HG02973 (cell line): ENCODE data around the gene PARPBP.
"Not testable (repeated sequence)": the region's sequence is repeated elsewhere in the genome, so short reads cannot be mapped to it uniquely, and the experiment has no call there.

Experiments
- ATAC-seq: cut with Tn5 transposase; IDR thresholded peaks from one replicate; pipeline ENCODE4 v1.9.1; 2021; ENCODE audit warnings: moderate library complexity; ENCODE audit not compliant: unreplicated experiment

PARPBP gene, protein sequence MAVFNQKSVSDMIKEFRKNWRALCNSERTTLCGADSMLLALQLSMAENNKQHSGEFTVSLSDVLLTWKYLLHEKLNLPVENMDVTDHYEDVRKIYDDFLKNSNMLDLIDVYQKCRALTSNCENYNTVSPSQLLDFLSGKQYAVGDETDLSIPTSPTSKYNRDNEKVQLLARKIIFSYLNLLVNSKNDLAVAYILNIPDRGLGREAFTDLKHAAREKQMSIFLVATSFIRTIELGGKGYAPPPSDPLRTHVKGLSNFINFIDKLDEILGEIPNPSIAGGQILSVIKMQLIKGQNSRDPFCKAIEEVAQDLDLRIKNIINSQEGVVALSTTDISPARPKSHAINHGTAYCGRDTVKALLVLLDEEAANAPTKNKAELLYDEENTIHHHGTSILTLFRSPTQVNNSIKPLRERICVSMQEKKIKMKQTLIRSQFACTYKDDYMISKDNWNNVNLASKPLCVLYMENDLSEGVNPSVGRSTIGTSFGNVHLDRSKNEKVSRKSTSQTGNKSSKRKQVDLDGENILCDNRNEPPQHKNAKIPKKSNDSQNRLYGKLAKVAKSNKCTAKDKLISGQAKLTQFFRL

GRCh38 chr12:102119674-102120563, at the start of gene PARPBP, which contains the start of gene NUP37:
Gene PARPBP, plus strand, starts transcription at chr12:102120183. Its CDS starts 3,706 bp downstream, at chr12:102123889.
Gene NUP37, minus strand, starts transcription at chr12:102120114. Its CDS starts 1,596 bp downstream, at chr12:102118518.
- ATAC-seq = peak; percentile 94

DNA sequence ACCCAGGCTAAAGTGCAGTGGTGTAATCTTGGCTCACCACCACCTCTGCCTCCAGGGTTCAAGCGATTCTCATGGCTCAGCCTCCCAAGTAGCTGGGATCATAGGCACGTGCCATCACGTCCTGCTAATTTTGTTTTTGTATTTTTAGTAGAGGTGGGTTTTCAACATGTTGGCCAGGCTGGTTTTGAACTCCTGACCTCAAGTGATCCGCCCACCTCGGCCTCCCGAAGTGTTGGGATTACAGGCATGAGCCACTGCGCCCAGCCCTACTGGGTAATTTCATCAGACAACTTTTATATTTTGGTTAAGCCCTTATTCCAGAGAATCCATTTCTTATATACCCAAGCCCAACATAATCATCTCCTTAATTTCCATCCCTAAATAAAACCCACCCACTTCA, 47.9 kb upstream of the PARPBP start:
- not testable (repeated sequence) for ATAC-seq

GRCh38 chr12:102080842-102081241, 39.1 kb upstream of the PARPBP start:
- no peak for ATAC-seq

- ATAC-seq = not testable (repeated sequence)
Observed at GRCh38 chr12:102089228-102089835, 30.7 kb upstream of the PARPBP start.

DNA sequence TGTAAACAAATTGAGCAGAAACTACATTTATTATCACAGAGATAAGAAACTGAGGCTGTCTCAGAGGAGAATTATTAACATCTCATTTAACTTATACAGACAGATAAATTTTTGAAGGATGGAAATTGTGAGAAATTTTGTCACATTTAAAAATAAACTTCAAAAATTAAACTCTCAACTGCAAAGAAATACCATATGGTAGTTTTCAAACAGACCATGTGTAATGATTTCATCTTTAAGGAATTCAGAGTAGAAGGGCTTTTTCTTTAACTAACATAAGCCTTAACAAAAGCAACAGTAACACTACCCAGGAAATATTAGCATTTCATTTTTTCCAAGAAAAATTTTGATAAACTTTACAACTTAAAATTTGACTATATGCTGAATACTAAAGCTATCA, 26.7 kb upstream of the PARPBP start:
- ATAC-seq = no peak

- no peak for ATAC-seq
Observed at GRCh38 chr12:102095677-102096263, 24.2 kb upstream of the PARPBP start.

DNA sequence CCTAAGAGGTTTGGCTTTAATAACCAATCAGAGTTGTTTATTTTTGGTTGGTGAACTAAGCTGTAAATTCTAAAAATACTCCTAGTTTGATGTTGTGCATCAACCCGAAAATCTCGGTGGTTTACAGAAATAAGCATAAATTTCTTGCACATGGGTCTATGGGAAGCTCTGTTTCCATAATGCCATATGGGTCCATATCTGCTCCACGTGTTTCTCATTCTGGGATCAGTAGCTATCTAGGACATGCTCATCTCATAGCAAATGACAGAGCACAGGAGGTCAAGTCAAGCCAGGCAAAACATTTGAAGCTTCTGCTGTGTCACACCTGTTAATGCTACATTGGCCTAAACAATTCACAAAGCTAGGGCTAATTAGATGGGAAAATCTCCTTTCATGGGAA, 23.1 kb upstream of the PARPBP start:
- no peak for ATAC-seq

DNA sequence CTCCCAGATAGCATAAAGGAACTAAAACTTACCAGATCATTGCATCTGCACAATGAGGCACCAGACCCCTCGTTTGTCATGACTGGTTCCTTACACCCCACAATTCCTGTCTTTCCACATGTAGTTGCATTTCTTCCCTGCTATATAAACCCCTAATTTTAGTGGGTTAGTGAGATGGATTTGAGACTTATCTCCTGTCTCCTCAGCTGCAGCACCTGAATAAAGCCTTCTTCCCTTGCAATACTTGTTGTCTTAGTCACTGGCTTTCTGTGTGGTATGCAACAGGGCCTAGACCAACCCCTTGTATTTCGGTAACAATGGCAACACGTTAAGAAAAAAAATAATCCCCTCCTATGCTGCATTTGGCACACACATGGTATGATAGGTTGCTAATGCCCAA, 13.1 kb upstream of the PARPBP start:
- ATAC-seq = no peak

- ATAC-seq = no peak
Observed at GRCh38 chr12:102107970-102108369, 12.0 kb upstream of the PARPBP start.

- no peak for ATAC-seq
Observed at GRCh38 chr12:102110782-102111181, 9.2 kb upstream of the PARPBP start.

DNA sequence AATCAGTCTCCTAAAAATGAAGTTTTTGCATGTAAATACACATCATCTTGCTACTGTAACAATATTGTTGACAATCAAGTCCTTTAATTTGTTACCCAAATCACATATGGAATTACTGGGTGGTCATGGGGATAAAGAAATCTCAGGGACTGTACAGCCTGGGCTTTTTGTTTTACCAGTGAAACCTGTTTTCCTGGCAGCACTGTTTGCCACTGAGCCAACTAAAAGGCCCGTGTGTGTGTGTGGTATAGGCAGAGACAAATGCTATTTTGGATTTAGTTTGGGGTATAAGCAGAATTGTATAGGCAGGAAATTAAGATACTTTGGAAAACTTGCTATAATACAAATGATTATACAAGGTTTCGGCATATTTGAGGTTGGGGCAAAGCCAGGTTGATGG, 5.8 kb upstream of the PARPBP start:
- ATAC-seq = no peak

GRCh38 chr12:102116392-102116791, 3.6 kb upstream of the PARPBP start:
- ATAC-seq = no peak

DNA sequence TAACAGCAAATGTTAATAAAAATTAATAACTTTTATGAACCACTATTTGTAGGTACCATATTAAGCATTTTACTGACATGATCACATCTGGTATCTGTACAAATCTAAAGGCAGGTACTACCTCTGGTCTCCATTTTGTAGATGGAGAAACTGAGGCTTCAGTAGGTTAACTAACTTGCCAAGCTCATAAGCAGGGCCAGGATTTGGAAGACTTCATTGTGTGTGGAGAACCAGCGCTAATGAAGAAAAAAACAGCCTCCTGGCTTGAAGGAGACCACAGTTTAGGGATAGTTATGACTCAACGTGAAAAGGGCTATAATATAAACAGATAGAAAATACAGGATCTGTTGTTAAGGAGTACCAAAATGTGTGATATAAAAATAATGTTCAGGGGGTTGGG, 1.1 kb upstream of the PARPBP start:
- ATAC-seq = no peak

DNA sequence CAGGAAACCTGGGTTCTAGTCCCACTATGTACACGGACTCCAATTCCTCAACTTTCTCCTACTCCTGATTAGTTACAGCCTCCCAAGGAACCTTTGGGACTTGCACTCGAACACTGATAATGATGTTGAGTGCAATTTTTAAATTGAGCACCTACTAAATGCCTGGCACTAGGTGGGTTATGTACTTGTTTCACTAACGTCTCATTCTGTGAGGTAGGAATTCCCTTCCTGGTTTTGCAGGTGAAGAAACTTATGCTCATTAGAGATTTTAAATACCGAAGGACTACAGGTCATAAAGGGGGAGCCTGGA, 536 bp downstream of the PARPBP start:
- no peak for ATAC-seq

GRCh38 chr12:102120886-102121285, 903 bp downstream of the PARPBP start:
- ATAC-seq = no peak

- ATAC-seq = not testable (repeated sequence)
Observed at GRCh38 chr12:102121328-102121727, 1.3 kb downstream of the PARPBP start.

GRCh38 chr12:102130720-102131119, 10.7 kb downstream of the PARPBP start:
- not testable (repeated sequence) for ATAC-seq

- ATAC-seq = not testable (repeated sequence)
Observed at GRCh38 chr12:102131442-102131841, 11.5 kb downstream of the PARPBP start.

DNA sequence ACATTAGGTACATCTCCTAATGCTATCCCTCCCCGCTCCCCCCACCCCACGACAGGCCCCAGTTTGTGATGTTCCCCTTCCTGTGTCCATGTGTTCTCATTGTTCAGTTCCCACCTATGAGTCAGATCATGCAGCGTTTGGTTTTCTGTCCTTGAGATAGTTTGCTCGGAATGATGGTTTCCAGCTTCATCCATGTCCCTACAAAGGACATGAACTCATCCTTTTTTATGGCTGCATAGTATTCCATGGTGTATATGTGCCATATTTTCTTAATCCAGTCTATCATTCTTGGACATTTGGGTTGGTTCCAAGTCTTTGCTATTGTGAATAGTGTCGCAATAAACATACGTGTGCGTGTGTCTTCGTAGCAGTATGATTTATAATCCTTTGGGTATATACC, 17.6 kb downstream of the PARPBP start:
- ATAC-seq = not testable (repeated sequence)

GRCh38 chr12:102142866-102143373, 22.9 kb downstream of the PARPBP start:
- ATAC-seq = not testable (repeated sequence)
